ENCODE results near the gene TBC1D8. TPM values are rescaled to one million over a fixed set of nuclear protein-coding genes. Genes with fewer than 3 reads are reported as not detected.

TBC1D8 gene
- total and polyA plus RNA-seq, 2 of the 13 experiments (the other 11 are each of a cell fraction or from before 2014, with no cell fraction given) = 45.1 to 95.4 TPM

DNA sequence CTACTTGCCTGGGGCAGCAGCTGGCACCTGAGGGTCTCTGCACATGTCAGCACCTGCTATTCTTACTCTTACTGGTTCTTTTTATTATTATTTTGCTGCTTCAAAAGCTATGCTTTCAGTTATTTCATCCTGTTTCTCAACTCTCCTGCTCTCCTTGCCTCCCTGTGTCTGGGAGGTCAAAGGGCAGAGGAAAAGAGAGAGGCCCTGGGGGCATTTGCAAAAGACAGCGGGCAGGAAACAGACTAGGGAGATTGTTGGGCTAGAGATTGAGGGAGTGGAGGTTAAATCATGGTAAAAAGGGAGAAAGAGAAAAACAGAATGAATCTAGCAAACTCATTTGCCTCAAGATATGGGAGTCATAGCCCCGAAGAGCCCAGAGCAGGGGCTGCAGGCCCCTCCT is 170.2 kb downstream of the TBC1D8 start:
- no peak for ATAC-seq
- CTCF ChIA-PET (ENCODE audit: low intra/inter-chr PET ratio, low total read pairs) = interaction anchor here (0.6 to 2.0 kb wide), 2 partner anchors 10 to 251 kb away, joined by 5 read pairs; no protein-coding TSS in a partner anchor

DNA sequence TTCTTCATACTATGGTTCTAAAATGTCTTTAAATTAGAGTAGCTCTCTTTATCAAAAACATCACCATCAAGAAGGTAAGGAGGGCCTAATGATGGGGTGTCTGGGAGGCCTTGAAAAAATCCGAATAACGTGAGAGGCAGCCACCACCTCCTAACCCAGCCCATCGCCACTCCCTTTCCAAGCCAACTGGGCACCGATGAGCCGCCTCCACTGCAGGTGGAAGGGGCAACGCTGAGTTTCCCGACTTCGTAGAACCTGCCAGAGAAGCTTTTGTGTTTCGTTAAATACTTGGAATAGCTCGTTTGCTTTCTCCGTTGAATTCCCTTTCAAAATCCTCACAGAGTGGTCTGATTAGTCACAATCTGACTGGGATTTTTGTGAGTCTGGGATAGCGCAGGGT is 171.1 kb downstream of the TBC1D8 start:
- Histone ChIP-seq H2AFZ (ENCODE audit: low read length) (no peak overlapping the region), H3K9ac (ENCODE audit: insufficient read depth, low read depth, low read length) (no peak overlapping the region), H3K9me3 (ENCODE audit: low read length) (no peaks in the 10 kb centered on the region), H3K4me3 (replicated peaks in 1 of 3; ENCODE audit: insufficient read depth in 1 of 3, low read depth in 2 of 3, low read length in 3 of 3) (no peak overlapping the region), H3K79me2 (ENCODE audit: insufficient read depth, low read length) (no peaks in the 10 kb centered on the region), H3K36me3 (replicated peaks in 1 of 2; ENCODE audit: control insufficient read depth in 1 of 2, insufficient read depth in 2 of 2, low read length in 2 of 2) (peaks cover 49 to 79% of the 10 kb centered on the region in 2 experiments), H3K27me3 (ENCODE audit: control insufficient read depth in 1 of 2, insufficient read depth in 2 of 2, low read length in 2 of 2) (no peaks in the 10 kb centered on the region), H4K20me1 (ENCODE audit: insufficient read depth, low read length) (no peaks in the 10 kb centered on the region), H3K27ac (ENCODE audit: extremely low read length, insufficient read depth, low read length) (no peak overlapping the region), H3K4me2 (ENCODE audit: low read depth, low read length) (no peak overlapping the region), H3K4me1 (ENCODE audit: insufficient read depth, low read length) (peaks cover 10% of the 10 kb centered on the region)
- in situ Hi-C loops (cut with HindIII; ENCODE audit: extremely low pct_ligation_motif_present, low pct_unique_long_range_greater_than_20kb) = loop anchor here (5.0 kb wide), 1 partner anchor 248 kb away; no protein-coding TSS in a partner anchor
- DNase-seq (ENCODE audit: low spot score) (no peak), FAIRE-seq (no peak), ATAC-seq (no peak)
- CTCF ChIA-PET (ENCODE audit: low intra/inter-chr PET ratio, low total read pairs) = interaction anchor here (0.6 to 2.0 kb wide), 2 partner anchors 9 to 250 kb away, joined by 5 read pairs; no protein-coding TSS in a partner anchor
- intact Hi-C loops (cut with micrococcal nuclease; ENCODE audit: unreplicated experiment) = loop anchor here (10.0 kb wide), 1 partner anchor 85 kb away; no protein-coding TSS in a partner anchor
- BruUV-seq (replicated peaks) = no TSS peak
- POLR2A ChIA-PET = no interaction called here
- 98% methylated on average over 12 of the region's 12 CpGs for WGBS (ENCODE audit: low lambda C conversion rate)
- TF ChIP-seq ISX (CRISPR knock-in tag; conservative IDR thresholded peaks at IDR 0.05) (no peak), DMAP1 (CRISPR knock-in tag; IDR thresholded peaks at IDR 0.05) (no peak), MXI1 (IDR thresholded peaks at IDR 0.05; ENCODE audit: borderline replicate concordance, low read depth, low read length) (no peak), SKI (IDR thresholded peaks at IDR 0.05; ENCODE audit: partially characterized antibody) (no peak), NRL (CRISPR knock-in tag; IDR thresholded peaks at IDR 0.05; ENCODE audit: borderline replicate concordance) (no peak), ZNF24 (IDR thresholded peaks at IDR 0.05) (no peak), ZNF430 (CRISPR knock-in tag; IDR thresholded peaks at IDR 0.05) (no peak), HDAC2 (CRISPR knock-in tag; IDR thresholded peaks at IDR 0.05) (no peak), PAF1 (CRISPR knock-in tag; IDR thresholded peaks at IDR 0.05) (no peak), ZNF367 (CRISPR knock-in tag; IDR thresholded peaks at IDR 0.05; ENCODE audit: borderline replicate concordance) (no peak), ZNF557 (CRISPR knock-in tag; IDR thresholded peaks at IDR 0.05) (no peak)
- TF ChIP-seq, protein P1, sequence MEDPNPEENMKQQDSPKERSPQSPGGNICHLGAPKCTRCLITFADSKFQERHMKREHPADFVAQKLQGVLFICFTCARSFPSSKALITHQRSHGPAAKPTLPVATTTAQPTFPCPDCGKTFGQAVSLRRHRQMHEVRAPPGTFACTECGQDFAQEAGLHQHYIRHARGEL (CRISPR knock-in tag; IDR thresholded peaks at IDR 0.05) = no peak
- TF ChIP-seq, protein P2, sequence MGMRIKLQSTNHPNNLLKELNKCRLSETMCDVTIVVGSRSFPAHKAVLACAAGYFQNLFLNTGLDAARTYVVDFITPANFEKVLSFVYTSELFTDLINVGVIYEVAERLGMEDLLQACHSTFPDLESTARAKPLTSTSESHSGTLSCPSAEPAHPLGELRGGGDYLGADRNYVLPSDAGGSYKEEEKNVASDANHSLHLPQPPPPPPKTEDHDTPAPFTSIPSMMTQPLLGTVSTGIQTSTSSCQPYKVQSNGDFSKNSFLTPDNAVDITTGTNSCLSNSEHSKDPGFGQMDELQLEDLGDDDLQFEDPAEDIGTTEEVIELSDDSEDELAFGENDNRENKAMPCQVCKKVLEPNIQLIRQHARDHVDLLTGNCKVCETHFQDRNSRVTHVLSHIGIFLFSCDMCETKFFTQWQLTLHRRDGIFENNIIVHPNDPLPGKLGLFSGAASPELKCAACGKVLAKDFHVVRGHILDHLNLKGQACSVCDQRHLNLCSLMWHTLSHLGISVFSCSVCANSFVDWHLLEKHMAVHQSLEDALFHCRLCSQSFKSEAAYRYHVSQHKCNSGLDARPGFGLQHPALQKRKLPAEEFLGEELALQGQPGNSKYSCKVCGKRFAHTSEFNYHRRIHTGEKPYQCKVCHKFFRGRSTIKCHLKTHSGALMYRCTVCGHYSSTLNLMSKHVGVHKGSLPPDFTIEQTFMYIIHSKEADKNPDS (CRISPR knock-in tag; IDR thresholded peaks at IDR 0.05) = no peak

More for the DNA sequence above, 170.2 kb downstream of the TBC1D8 start:
- no peaks in the 10 kb centered on the region for H3K27me3 ChIP-seq (ENCODE audit: control insufficient read depth in 1 of 2, insufficient read depth in 2 of 2, low read length in 2 of 2)
- H3K4me1 ChIP-seq (ENCODE audit: insufficient read depth, low read length) = peaks cover 10% of the 10 kb centered on the region
- no peak overlapping the region for H3K4me2 ChIP-seq (ENCODE audit: low read depth, low read length)
- POLR2A ChIA-PET = no interaction called here
- intact Hi-C loops (cut with micrococcal nuclease; ENCODE audit: unreplicated experiment) = loop anchor here (10.0 kb wide), 1 partner anchor 86 kb away; no protein-coding TSS in a partner anchor
- H3K4me3 ChIP-seq (replicated peaks in 1 of 3; ENCODE audit: insufficient read depth in 1 of 3, low read depth in 2 of 3, low read length in 3 of 3) = no peak overlapping the region
- no TSS peak for BruUV-seq (replicated peaks)
- no peak overlapping the region for H2AFZ ChIP-seq (ENCODE audit: low read length)
- no peak overlapping the region for H3K9ac ChIP-seq (ENCODE audit: insufficient read depth, low read depth, low read length)
- TF ChIP-seq CC2D1A (CRISPR knock-in tag; IDR thresholded peaks at IDR 0.05) (no peak), HNF4G (IDR thresholded peaks at IDR 0.05; ENCODE audit: borderline replicate concordance, low read depth, low read length) (0 out of 2 replicates have a peak, but pooled peaks have one; percentile 16), HNF4G (CRISPR knock-in tag; IDR thresholded peaks at IDR 0.05; ENCODE audit: borderline replicate concordance, low read depth) (no peak), NR2F6 (IDR thresholded peaks at IDR 0.05) (peak; percentile 72), NR2F6 (CRISPR knock-in tag; IDR thresholded peaks at IDR 0.05) (0 out of 2 replicates have a peak, but pooled peaks have one; percentile 21), NR2C2 (CRISPR knock-in tag; IDR thresholded peaks at IDR 0.05; ENCODE audit: borderline replicate concordance) (peak; percentile 39; the same call in 1 of the 2 replicates)
- TF ChIP-seq, protein P3, sequence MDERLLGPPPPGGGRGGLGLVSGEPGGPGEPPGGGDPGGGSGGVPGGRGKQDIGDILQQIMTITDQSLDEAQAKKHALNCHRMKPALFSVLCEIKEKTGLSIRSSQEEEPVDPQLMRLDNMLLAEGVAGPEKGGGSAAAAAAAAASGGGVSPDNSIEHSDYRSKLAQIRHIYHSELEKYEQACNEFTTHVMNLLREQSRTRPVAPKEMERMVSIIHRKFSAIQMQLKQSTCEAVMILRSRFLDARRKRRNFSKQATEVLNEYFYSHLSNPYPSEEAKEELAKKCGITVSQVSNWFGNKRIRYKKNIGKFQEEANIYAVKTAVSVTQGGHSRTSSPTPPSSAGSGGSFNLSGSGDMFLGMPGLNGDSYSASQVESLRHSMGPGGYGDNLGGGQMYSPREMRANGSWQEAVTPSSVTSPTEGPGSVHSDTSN (CRISPR knock-in tag; IDR thresholded peaks at IDR 0.05) = no peak
- H3K79me2 ChIP-seq (ENCODE audit: insufficient read depth, low read length) = no peaks in the 10 kb centered on the region
- no peaks in the 10 kb centered on the region for H3K9me3 ChIP-seq (ENCODE audit: low read length)
- DNase-seq (ENCODE audit: low spot score) = no peak
- peaks cover 42 to 79% of the 10 kb centered on the region in 2 experiments for H3K36me3 ChIP-seq (replicated peaks in 1 of 2; ENCODE audit: control insufficient read depth in 1 of 2, insufficient read depth in 2 of 2, low read length in 2 of 2)
- no peak overlapping the region for H3K27ac ChIP-seq (ENCODE audit: extremely low read length, insufficient read depth, low read length)
- H4K20me1 ChIP-seq (ENCODE audit: insufficient read depth, low read length) = no peaks in the 10 kb centered on the region
- FAIRE-seq = no peak
- in situ Hi-C loops (cut with HindIII; ENCODE audit: extremely low pct_ligation_motif_present, low pct_unique_long_range_greater_than_20kb) = loop anchor here (5.0 kb wide), 1 partner anchor 249 kb away; no protein-coding TSS in a partner anchor
- 82% methylated on average over 2 of the region's 2 CpGs for WGBS (ENCODE audit: low lambda C conversion rate)

Data from HepG2 (cell line).